K562 (cell line): ENCODE results near the gene SIPA1L2. TPM values are rescaled to one million over a fixed set of nuclear protein-coding genes. Genes with fewer than 3 reads are reported as not detected.

Experiments
- ATAC-seq: fragments of 200-7000 bp; cut with Tn5 transposase; 3 replicates; pipeline ENCODE4 v1.9.1; 2020; ENCODE audit warnings: moderate library complexity
- BruUV-seq: library from RNA; stranded (reverse); fragments of 400-500 nt; replicated peaks from 2 replicates; lab custom pipeline; 2021; lab: Mats Ljungman, UMichigan
- CTCF ChIA-PET: fragments of 300-600 bp; formaldehyde crosslinking; extraction: SDS; loops from one replicate; lab custom pipeline; 2021; ENCODE audit warnings: low intra/inter-chr PET ratio; lab: Yijun Ruan, JAX
- POLR2A ChIA-PET: fragments of 300-600, 350-650 bp; sonication (Branson Sonifier 250); formaldehyde crosslinking; extraction: SDS; loops from one replicate; lab custom pipeline; 2021; ENCODE audit warnings: antibody characterized with exemption, inconsistent platforms; lab: Yijun Ruan, JAX
- DNase-seq, 4 experiments: peaks; one replicate each; pipeline versions ENCODE4 v3.0.0 to v3.0.0-alpha.2; 2011 to 2018; ENCODE audit warnings: low spot score in 3 of 4, mixed read lengths in 3 of 4; ENCODE audit errors: extremely low read depth in 1 of 4
- FAIRE-seq: peaks from 2 replicates; lab custom pipeline; 2011; peaks lifted over from hg19 to GRCh38; lab: Jason Lieb, UNC
- H2AFZ ChIP-seq: 2 replicates; pipeline ENCODE4 v1.6.0; 2011; ENCODE audit warnings: low read depth, low read length, control low read depth, inconsistent platforms
- H3K27ac ChIP-seq: fragments of 200-600 bp; 3 replicates; pipeline ENCODE4 v1.8.0; 2011; ENCODE audit warnings: low read depth, mild to moderate bottlenecking, control low read depth, inconsistent platforms, low read length, moderate library complexity, mixed read lengths; ENCODE audit errors: extremely low read depth
- H3K27me3 ChIP-seq, 2 experiments: fragments of 300-600 bp in 1 of 2; 2 replicates in 1 of 2; 3 replicates in 1 of 2; pipeline versions ENCODE4 v1.6.0 to v1.8.0; 2011; ENCODE audit warnings: inconsistent platforms in 2 of 2, low read length in 2 of 2, mild to moderate bottlenecking in 1 of 2, mixed read lengths in 1 of 2, moderate library complexity in 1 of 2; ENCODE audit not compliant: control insufficient read depth in 2 of 2, insufficient read depth in 2 of 2
- H3K36me3 ChIP-seq: fragments of 300-600 bp; 3 replicates; pipeline ENCODE4 v1.8.0; 2011; ENCODE audit warnings: mild to moderate bottlenecking, low read length, inconsistent platforms; ENCODE audit not compliant: control insufficient read depth, insufficient read depth
- H3K4me1 ChIP-seq, 2 experiments: fragments of 200-600 bp in 1 of 2; replicated peaks in 1 of 2; 2 replicates in 1 of 2; 3 replicates in 1 of 2; pipeline versions ENCODE4 v1.5.1 to v1.8.0; 2011; ENCODE audit warnings: inconsistent platforms in 2 of 2, low read length in 2 of 2, mild to moderate bottlenecking in 1 of 2, mixed read lengths in 1 of 2, moderate library complexity in 1 of 2; ENCODE audit not compliant: control insufficient read depth in 2 of 2, insufficient read depth in 2 of 2
- H3K4me2 ChIP-seq: 2 replicates; pipeline ENCODE4 v1.6.1; 2011; ENCODE audit warnings: low read length, control low read depth, inconsistent platforms, mixed read lengths; ENCODE audit not compliant: insufficient read depth
- H3K4me3 ChIP-seq: fragments of 200-600 bp; sonication (generic), shearing (Covaris generic); 2 replicates; pipeline ENCODE4 v1.5.1; 2016; ENCODE audit warnings: control low read depth, inconsistent platforms
- H3K79me2 ChIP-seq: fragments of 200-600 bp; 3 replicates; pipeline ENCODE4 v1.8.0; 2011; ENCODE audit warnings: low read length, inconsistent platforms; ENCODE audit not compliant: control insufficient read depth, insufficient read depth
- H3K9ac ChIP-seq, 2 experiments: 2 replicates each; pipeline versions ENCODE4 v1.6.0 to v1.6.1; 2011; ENCODE audit warnings: low read depth in 2 of 2, low read length in 2 of 2, control low read depth in 1 of 2, inconsistent platforms in 1 of 2, mild to moderate bottlenecking in 1 of 2, mixed read lengths in 1 of 2; ENCODE audit not compliant: insufficient read depth in 1 of 2
- H3K9me1 ChIP-seq: one replicate; pipeline ENCODE4 v1.6.0; 2011; ENCODE audit warnings: inconsistent platforms, mild to moderate bottlenecking, low read length, moderate library complexity; ENCODE audit not compliant: control insufficient read depth, insufficient read depth
- H3K9me3 ChIP-seq: replicated peaks from 2 replicates; pipeline ENCODE4 v1.5.1; 2011; ENCODE audit warnings: low read depth, low read length, inconsistent platforms; ENCODE audit not compliant: control insufficient read depth, insufficient read depth
- H4K20me1 ChIP-seq: replicated peaks from 2 replicates; pipeline ENCODE4 v1.6.1; 2011; ENCODE audit warnings: low read length, inconsistent platforms, mixed read lengths; ENCODE audit not compliant: control insufficient read depth, insufficient read depth
- ELF2 ChIP-seq: fragments of 250-450 bp; sonication (Bioruptor Pico); IDR thresholded peaks from 2 replicates; pipeline ENCODE4 v1.5.0; 2021; ENCODE audit warnings: mild to moderate bottlenecking
- HNRNPL ChIP-seq: fragments of 200-400 bp; formaldehyde crosslinking; IDR thresholded peaks from 2 replicates; pipeline ENCODE4 v1.6.1; 2017; ENCODE audit warnings: low read depth, mild to moderate bottlenecking, low read length
- KAT8 ChIP-seq: fragments of 450-650 bp; IDR thresholded peaks from 2 replicates; pipeline ENCODE4 v1.6.1; 2016; ENCODE audit warnings: low read depth, mild to moderate bottlenecking
- PHTF2 ChIP-seq: fragments of 250-450 bp; sonication (Bioruptor Pico); IDR thresholded peaks from 2 replicates; pipeline ENCODE4 v1.5.0; 2021; ENCODE audit warnings: mild to moderate bottlenecking
- RCOR1 ChIP-seq, 2 experiments: IDR thresholded peaks; 2 replicates each; pipeline ENCODE4 v1.6.1; 2012; ENCODE audit warnings: low read depth in 2 of 2, low read length in 2 of 2, borderline replicate concordance in 1 of 2, improper control_type of control experiment in 1 of 2
- SMAD2 ChIP-seq: fragments of 150-350 bp; IDR thresholded peaks from 2 replicates; pipeline ENCODE4 v1.6.1; 2014; ENCODE audit warnings: low read depth, mild to moderate bottlenecking, low read length
- SMARCA4 ChIP-seq: fragments of 450-650 bp; IDR thresholded peaks from 2 replicates; pipeline ENCODE4 v1.6.1; 2016
- SREBF2 ChIP-seq: sonication (generic); formaldehyde crosslinking; IDR thresholded peaks from 2 replicates; pipeline ENCODE4 v1.4.0; 2020; ENCODE audit warnings: mild to moderate bottlenecking, missing genetic modification reagents
- TCF7L2 ChIP-seq: fragments of 150-350 bp; IDR thresholded peaks from 2 replicates; pipeline ENCODE4 v1.6.1; 2016; ENCODE audit warnings: low read depth, mild to moderate bottlenecking, low read length, moderate library complexity
- ZNF174 ChIP-seq: fragments of 250-450 bp; sonication (Bioruptor Pico); IDR thresholded peaks from 2 replicates; pipeline ENCODE4 v1.4.0; 2020; ENCODE audit warnings: mild to moderate bottlenecking
- ZNF23 ChIP-seq: fragments of 250-450 bp; sonication (Bioruptor Pico); IDR thresholded peaks from 2 replicates; pipeline ENCODE4 v1.4.0; 2020; ENCODE audit warnings: mild to moderate bottlenecking
- ZNF445 ChIP-seq: fragments of 250-450 bp; sonication (Bioruptor Pico); IDR thresholded peaks from 2 replicates; pipeline ENCODE4 v1.4.0; 2020; ENCODE audit warnings: low read depth, mild to moderate bottlenecking, moderate library complexity
- ZNF586 ChIP-seq: fragments of 450-650 bp; formaldehyde crosslinking; conservative IDR thresholded peaks from 2 replicates; pipeline ENCODE4 v1.4.0; 2020; ENCODE audit warnings: mild to moderate bottlenecking, moderate library complexity
- WGBS: fragments of 100-300 bp; shearing (Covaris generic); methylation state at CpG from one replicate; pipeline ENCODE4 v1.1.6; 2016; ENCODE audit warnings: low coverage, mixed read lengths; ENCODE audit not compliant: insufficient coverage; ENCODE audit errors: missing lambda C conversion rate; 5-methylcytosine and 5-hydroxymethylcytosine counted together
- in situ Hi-C: fragments of 300-500 bp; cut with MboI; formaldehyde crosslinking; loops from 4 replicates; pipeline ENCODE4 v1.15.0; 2018; ENCODE audit warnings: inconsistent platforms, mixed read lengths
- intact Hi-C: fragments of 100-400 bp; cut with micrococcal nuclease; formaldehyde crosslinking; loops from 2 replicates; pipeline ENCODE4 v1.14.2; 2022
- polyA plus RNA-seq, 8 experiments: library from polyadenylated mRNA; depleted of rRNA in 4 of 8; stranded (reverse) in 5 of 8; unstranded in 3 of 8; fragments of >200 nt; fragmentation: Nextera tagmentation in 2 of 8; fragmentation: Illumina TruSeq in 1 of 8; extraction: Ambion mirVana in 2 of 8; extraction: Trizol in 1 of 8; gene quantifications; 2 replicates each; pipeline versions ENCODE4 v1.2.1 to v1.2.3, GENCODE V29; 2011 to 2014; ENCODE audit warnings: inconsistent platforms in 1 of 8, missing spikeins in 1 of 8
- total RNA-seq, 7 experiments: library from RNA; depleted of rRNA in 6 of 7; stranded (reverse); fragments of >200 nt in 6 of 7; fragmentation: Illumina TruSeq in 2 of 7; extraction: Trizol in 2 of 7; gene quantifications; 2 replicates each; pipeline versions ENCODE4 v1.2.1 to v1.2.3, GENCODE V29; 2011 to 2021; ENCODE audit warnings: low replicate concordance in 1 of 7
- TF ChIP-seq, protein P1 (sequence below), 2 experiments: fragments of 450-650 bp; conservative IDR thresholded peaks; 2 replicates each; pipeline ENCODE4 v1.6.1; 2017; ENCODE audit warnings: mild to moderate bottlenecking in 2 of 2, moderate library complexity in 2 of 2
- TF ChIP-seq, protein P2 (sequence below): fragments of 450-650 bp; formaldehyde crosslinking; IDR thresholded peaks from 2 replicates; pipeline ENCODE4 v1.4.0; 2022; ENCODE audit warnings: mild to moderate bottlenecking, moderate library complexity
- TF ChIP-seq, protein P3 (sequence below): fragments of 450-650 bp; IDR thresholded peaks from 2 replicates; pipeline ENCODE4 v1.6.1; 2018; ENCODE audit warnings: mild to moderate bottlenecking, low read depth; ENCODE audit not compliant: partially characterized antibody
- TF ChIP-seq, protein P4 (sequence below): fragments of 450-650 bp; IDR thresholded peaks from 2 replicates; pipeline ENCODE4 v1.6.1; 2016
- TF ChIP-seq, protein P5 (sequence below): fragments of 250-450 bp; sonication (Bioruptor Pico); IDR thresholded peaks from 2 replicates; pipeline ENCODE4 v1.9.0; 2021; ENCODE audit warnings: mild to moderate bottlenecking

The SIPA1L2 gene
- total and polyA plus RNA-seq, 9 of the 15 experiments (the other 6 are each of a cell fraction or from before 2014, with no cell fraction given): 0.04 to 0.22 (median 0.06) TPM; not detected in 5

DNA sequence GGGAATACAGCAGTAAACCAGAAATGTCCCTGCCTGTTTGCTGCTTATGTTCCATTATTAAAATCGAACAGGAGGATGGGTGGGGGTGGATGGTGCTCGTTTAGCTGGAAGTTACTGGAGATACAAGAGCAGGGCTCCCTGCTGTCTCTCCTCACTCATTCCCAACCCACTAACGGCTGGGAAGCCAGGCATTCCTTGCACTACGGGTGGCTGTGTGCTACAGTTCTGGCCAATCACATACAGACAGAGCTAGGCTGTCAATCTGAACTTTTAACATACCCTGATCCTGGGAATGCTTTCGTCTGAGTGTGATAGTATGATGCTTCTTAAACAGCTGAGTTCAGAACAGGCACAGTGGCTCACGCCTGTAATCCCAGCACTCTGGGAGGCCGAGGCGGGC, 7.0 kb downstream of the SIPA1L2 start (continued):
- TF ChIP-seq RCOR1 (IDR thresholded peaks at IDR 0.05; ENCODE audit: borderline replicate concordance in 1 of 2, low read depth in 2 of 2, low read length in 2 of 2): no peak
- TF ChIP-seq, protein P1, sequence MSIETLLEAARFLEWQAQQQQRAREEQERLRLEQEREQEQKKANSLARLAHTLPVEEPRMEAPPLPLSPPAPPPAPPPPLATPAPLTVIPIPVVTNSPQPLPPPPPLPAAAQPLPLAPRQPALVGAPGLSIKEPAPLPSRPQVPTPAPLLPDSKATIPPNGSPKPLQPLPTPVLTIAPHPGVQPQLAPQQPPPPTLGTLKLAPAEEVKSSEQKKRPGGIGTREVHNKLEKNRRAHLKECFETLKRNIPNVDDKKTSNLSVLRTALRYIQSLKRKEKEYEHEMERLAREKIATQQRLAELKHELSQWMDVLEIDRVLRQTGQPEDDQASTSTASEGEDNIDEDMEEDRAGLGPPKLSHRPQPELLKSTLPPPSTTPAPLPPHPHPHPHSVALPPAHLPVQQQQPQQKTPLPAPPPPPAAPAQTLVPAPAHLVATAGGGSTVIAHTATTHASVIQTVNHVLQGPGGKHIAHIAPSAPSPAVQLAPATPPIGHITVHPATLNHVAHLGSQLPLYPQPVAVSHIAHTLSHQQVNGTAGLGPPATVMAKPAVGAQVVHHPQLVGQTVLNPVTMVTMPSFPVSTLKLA (conservative IDR thresholded peaks at IDR 0.05): no peak
- TF ChIP-seq, all 486 proteins: peak for 0

DNA sequence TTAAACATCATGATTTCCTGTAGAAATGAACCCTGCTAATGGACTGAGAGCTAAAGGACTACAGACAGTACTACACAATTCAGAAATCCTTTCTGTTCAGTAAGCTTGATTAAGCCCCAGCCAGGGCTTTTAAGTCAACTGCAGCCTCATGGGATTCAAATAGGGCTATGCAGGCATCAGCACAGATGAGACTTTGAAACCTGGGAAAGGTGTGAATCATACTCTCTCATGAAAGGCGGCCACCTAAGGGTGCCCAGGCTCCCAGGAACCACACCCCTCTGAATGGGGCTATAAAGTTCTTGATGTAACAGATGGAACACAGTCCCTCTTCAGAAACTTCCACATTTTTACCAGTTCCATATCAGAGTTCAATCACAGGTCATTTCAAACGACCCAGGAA, 7.6 kb downstream of the SIPA1L2 start:
- no peak overlapping the region for H3K4me3 ChIP-seq
- in situ Hi-C loops: no loop called here
- no peak for ATAC-seq
- ChIA-PET POLR2A (no interaction called here), CTCF (no interaction called here)
- no peaks in the 10 kb centered on the region for H3K36me3 ChIP-seq
- no peak overlapping the region for H3K4me2 ChIP-seq
- H3K27me3 ChIP-seq: no peaks in the 10 kb centered on the region
- no peak for FAIRE-seq
- H2AFZ ChIP-seq: no peak overlapping the region
- no peak for DNase-seq
- no peaks in the 10 kb centered on the region; a peak in 1 of 5 replicates for H3K4me1 ChIP-seq
- H3K9ac ChIP-seq: no peak overlapping the region
- H4K20me1 ChIP-seq: no peaks in the 10 kb centered on the region
- no peaks in the 10 kb centered on the region for H3K9me3 ChIP-seq
- intact Hi-C loops: no loop called here
- no TSS peak for BruUV-seq
- H3K27ac ChIP-seq: no peak overlapping the region
- 0% methylated on average over 2 of the region's 2 CpGs for WGBS
- no peaks in the 10 kb centered on the region for H3K79me2 ChIP-seq
- H3K9me1 ChIP-seq: no peaks in the 10 kb centered on the region
- TF ChIP-seq, protein P2, sequence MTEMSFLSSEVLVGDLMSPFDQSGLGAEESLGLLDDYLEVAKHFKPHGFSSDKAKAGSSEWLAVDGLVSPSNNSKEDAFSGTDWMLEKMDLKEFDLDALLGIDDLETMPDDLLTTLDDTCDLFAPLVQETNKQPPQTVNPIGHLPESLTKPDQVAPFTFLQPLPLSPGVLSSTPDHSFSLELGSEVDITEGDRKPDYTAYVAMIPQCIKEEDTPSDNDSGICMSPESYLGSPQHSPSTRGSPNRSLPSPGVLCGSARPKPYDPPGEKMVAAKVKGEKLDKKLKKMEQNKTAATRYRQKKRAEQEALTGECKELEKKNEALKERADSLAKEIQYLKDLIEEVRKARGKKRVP: no peak
- TF ChIP-seq TCF7L2 (no peak), ZNF445 (CRISPR knock-in tag) (no peak), KAT8 (no peak), ELF2 (CRISPR knock-in tag) (no peak), ZNF174 (CRISPR knock-in tag) (no peak), ZNF586 (CRISPR knock-in tag) (no peak), HNRNPL (no peak), SREBF2 (CRISPR knock-in tag) (no peak), SMARCA4 (no peak), PHTF2 (no peak), SMAD2 (no peak), ZNF23 (CRISPR knock-in tag) (no peak)
- TF ChIP-seq, protein P3, sequence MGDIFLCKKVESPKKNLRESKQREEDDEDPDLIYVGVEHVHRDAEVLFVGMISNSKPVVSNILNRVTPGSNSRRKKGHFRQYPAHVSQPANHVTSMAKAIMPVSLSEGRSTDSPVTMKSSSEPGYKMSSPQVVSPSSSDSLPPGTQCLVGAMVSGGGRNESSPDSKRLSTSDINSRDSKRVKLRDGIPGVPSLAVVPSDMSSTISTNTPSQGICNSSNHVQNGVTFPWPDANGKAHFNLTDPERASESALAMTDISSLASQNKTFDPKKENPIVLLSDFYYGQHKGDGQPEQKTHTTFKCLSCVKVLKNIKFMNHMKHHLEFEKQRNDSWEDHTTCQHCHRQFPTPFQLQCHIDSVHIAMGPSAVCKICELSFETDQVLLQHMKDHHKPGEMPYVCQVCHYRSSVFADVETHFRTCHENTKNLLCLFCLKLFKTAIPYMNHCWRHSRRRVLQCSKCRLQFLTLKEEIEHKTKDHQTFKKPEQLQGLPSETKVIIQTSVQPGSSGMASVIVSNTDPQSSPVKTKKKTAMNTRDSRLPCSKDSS: no peak
- TF ChIP-seq, protein P4, sequence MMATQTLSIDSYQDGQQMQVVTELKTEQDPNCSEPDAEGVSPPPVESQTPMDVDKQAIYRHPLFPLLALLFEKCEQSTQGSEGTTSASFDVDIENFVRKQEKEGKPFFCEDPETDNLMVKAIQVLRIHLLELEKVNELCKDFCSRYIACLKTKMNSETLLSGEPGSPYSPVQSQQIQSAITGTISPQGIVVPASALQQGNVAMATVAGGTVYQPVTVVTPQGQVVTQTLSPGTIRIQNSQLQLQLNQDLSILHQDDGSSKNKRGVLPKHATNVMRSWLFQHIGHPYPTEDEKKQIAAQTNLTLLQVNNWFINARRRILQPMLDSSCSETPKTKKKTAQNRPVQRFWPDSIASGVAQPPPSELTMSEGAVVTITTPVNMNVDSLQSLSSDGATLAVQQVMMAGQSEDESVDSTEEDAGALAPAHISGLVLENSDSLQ: no peak
- TF ChIP-seq, protein P5, sequence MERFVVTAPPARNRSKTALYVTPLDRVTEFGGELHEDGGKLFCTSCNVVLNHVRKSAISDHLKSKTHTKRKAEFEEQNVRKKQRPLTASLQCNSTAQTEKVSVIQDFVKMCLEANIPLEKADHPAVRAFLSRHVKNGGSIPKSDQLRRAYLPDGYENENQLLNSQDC (CRISPR knock-in tag): no peak
